Stimulated activated CD4-positive, alpha-beta T cell treated with anti-CD3 and anti-CD28 coated beads, TNF-alpha, amount 100 ng/mL, for 1 hour (primary cell): Measurements from ENCODE around the gene RASL11A.
A peak's percentile ranks its signal among the peaks of the same experiment; 100 is the strongest.
"Not testable (repeated sequence)": the region's sequence is repeated elsewhere in the genome, so short reads cannot be mapped to it uniquely, and the experiment has no call there.

Experiments used
- DNase-seq, 3 donors: peaks; one replicate each; pipeline ENCODE4 v3.0.0-alpha.2; 2020; ENCODE audit warnings: low read depth in 3 of 3, low spot score in 1 of 3

The RASL11A gene, protein sequence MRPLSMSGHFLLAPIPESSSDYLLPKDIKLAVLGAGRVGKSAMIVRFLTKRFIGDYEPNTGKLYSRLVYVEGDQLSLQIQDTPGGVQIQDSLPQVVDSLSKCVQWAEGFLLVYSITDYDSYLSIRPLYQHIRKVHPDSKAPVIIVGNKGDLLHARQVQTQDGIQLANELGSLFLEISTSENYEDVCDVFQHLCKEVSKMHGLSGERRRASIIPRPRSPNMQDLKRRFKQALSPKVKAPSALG

DNA sequence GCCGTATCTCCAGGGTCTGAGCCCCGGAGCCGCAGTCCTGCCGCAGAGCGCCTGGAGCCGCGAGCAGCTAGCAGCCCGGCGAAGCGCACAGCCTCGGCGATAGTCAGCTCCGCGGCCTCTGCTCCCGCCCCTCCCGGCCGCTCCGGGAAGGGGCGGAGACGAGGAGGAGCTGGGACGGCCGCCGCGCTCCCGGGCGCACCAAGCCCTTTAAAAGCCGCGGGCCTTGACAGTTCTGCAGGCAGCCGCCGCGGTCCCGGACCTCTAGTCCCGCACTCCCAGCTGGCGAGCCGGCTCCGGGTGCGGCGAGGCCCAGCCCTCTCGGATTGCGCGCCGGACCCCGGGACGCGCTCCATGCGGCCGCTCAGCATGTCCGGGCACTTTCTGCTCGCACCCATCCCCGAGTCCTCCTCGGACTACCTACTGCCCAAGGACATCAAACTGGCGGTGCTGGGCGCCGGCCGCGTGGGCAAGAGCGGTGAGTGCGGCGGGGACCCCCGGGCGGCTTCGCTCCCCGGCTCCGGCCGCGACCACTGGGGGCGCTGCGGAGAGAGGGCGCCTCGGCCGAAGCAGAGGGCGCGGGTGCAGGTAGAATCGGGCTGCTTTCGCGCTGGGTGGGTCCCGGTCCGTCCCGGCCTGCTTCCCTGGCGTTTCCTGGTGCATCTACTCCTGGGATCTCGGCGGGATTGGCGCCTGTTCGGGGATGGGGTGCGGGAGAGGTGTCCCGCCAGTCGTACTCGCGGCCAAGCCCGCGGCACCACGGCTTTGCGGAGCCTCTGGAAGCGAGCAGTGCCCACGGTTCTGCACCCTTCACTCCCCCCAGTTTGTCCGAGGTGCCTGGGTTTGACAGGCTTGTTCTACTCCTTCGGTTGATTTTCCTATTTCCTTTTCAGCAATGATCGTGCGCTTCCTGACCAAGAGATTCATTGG lies at the start of gene RASL11A:
TSS of gene RASL11A (plus strand) at position 237 of the 927 bp plus-strand sequence. CDS start at position 352, 115 bp downstream.
- peak; percentile 16 to 74 (median 36) for DNase-seq

DNA sequence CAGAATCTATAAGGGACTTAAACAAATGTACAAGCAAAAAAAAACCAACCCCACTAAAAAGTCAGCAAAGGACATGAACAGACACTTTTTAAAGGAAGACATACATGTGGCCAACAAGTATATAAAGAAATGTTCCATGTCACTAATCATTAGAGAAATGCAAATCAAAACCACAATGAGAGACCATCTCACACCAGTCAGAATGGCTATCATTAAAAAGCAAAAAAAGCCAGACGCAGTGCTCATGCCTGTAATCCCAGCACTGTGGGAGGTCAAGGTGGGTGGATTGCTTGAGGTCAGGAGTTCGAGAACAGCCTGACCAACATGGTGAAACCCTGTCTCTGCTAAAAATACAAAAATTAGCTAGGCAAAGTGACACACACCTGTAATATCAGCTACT lies 48.5 kb upstream of the RASL11A start:
- not testable (repeated sequence) for DNase-seq

DNA sequence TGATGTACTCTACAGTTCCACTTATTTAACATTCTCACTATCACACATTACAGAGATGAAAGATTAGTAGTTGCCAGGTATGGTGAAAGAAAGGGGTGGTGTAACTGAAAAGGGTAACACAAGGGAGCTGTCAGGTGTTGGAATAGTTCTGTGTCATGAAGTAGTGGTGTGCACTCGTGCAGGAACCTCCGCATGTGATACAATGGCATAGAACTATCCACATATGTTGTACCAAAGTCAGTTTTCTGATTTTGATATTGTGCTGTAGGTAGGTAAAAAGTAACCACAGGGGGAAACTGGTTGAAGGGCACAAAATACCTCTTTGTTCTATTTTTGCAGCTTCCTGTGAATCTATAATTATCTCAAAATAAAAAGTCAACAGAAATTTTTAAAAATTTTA lies 43.6 kb upstream of the RASL11A start:
- no peak for DNase-seq

DNA sequence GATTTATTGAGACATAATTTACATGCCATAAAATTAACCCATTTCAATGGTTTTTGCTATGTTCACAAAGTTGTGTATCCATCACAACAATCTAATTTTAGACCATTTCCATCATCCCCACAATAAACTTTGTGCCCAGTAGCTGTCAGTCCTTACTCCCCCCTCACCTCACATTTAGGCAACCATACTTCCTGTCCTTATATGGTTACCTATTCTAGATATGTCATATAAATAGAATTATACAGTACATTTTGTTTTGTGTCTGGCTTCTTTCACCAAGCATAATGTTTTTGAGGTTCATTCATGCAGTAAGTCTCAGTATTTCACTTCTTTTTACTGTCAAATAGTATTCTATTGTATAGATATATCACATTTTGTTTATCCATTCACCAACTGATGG lies 42.5 kb upstream of the RASL11A start:
- no peak for DNase-seq

DNA sequence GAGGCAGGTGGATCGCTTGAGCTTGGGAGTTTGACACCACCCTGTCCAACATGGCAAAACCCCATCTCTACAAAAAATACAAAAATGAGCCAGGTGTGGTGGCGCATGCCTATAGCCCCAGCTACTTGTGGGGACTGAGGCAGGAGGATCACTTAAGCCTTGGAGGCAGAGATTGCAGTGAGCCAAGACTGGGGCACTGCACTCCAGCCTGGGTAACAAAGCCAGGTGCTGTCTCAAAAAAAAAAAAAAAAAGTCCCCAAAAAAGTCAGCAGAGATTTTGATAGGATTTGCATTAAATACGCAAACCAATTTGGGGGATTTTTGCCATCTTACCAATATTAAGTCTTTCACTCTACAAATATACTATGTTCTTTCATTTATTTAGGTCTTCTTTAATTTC lies 41.0 kb upstream of the RASL11A start:
- DNase-seq, result no peak

DNA sequence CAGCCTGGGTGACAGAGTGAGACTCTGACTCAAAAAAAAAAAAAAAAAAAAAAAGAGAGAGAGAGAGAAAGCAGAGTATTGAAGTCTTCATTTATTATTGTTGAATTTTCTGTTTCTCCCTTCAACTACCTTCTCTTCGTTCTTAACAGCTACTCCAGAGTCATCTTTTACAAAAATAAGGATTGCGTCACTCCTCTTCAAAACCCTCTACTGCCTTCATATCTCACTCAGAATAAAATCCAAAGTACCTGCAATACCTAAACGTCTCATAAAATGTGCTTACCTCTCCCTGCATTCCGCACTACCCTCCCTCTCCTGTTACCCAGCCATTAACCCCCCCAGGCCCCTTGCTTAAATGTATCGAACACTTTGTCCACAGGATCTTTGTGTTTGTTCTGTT lies 36.7 kb upstream of the RASL11A start:
- DNase-seq, result no peak

DNA sequence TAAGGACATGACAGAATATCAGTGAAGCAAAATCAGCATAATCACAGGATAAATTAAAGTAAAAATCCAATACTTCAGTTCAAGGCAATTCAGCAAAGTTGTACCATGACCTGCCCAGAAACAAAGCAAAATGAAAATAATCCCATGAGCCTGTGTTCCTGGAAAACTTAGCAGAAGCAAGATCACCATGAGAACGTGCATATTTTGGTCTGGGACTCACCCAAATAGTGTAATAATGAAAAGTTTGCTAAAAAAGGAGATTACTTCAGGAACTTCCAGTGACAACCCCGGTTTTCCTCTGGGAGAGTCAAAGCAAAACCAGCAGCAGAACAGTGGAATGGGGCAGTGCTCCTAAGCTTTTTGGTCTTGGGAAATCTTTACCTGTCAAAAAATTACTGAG lies 34.2 kb upstream of the RASL11A start:
- no peak for DNase-seq

DNA sequence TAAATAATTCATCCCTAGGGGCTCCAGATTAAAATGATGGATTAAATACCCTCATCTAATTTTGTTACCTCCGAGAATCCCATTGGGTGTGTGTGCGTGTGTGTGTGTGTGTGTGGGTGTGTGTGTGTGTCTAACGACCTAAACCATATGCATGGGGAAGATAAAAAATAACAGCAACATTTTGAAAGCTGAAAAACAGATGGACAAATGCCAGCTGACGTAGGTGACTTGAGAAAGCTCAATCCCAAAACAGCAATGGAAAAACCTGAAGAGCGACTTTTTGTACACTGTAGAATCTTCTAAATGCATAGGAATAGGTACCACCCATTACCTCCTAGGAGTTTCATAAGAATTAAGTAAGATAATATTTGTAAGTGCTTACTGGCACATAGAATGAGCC lies 27.9 kb upstream of the RASL11A start:
- DNase-seq, result no peak

DNA sequence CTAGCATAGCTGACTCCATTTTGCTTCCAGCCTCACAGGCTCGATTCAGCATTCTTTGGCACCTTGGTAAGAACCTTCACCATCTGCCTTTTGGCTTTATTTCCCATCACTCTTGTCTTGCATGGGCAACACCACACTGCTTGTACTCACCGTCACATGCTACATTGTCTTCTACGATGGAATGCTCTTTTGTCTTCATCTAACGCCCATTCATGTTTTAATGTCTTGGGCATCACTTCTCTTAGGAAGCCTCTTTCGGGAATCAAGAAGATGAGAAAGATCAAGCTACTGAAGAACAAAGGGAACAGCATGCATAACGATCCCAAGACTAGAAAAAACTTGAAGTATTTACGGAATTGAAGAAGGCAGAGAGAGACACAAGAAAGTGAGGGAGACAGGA lies 25.0 kb upstream of the RASL11A start:
- DNase-seq, result no peak

DNA sequence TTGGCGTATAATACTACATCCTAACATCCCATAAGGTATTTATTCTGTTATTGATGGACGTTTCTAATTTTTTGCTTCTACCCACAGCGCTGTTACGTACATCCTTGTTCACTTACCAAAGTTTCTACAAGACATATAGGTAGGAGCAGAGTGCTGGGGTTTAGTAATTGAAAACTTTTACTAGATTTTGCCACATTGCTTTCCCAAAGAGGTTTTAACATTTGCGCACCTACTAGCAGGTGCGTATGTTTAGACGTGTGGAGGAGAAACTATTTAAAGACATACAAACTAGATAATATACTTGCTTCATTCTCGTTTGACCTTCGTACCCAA lies 19.8 kb upstream of the RASL11A start:
- no peak for DNase-seq

DNA sequence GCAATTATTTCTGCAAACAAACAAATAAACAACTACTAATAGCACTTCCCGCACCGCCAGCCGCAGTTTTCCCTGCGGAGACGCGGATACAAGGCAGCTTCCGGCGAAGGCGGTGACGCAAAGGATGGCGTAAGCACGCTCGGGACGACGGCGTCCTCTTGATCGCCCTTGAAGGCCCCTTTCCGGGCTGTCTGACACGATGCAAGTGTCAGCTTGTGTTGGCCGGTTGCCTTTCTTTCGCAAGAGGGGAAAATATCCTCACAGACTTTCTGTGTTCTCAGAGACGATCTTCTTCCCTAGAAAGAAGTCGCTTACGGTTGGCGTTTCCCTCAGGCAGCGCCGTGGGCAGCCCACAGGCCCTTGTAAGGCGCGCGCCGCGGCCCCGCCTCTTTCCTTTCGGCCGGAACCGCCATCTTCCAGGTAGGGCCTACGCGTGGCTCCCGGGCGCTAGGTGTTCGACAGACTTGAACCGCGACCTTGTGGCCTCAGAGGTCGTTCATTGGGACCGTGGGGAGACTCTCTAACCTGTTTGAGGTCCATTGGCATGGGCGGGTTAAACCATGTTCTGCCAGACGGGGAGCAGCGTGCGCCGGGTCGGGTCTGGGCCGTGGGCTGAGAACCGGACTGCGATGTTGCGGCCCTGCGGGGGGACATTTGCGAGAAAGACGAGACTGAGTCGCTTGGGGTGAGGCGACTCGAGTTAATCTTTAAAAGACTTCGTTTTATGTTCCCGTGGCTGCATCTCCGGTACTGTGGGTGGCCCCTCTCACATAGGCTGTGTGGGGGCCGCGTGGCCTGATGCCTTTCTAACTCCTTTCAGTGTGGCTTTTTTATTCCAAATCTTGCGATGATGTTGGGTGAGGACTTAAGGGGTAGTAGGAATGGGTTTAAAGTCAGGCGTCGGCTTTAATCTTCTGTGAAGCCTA lies 19.2 kb upstream of the RASL11A start, which contains the start of gene RPL21:
TSS of gene RPL21 (plus strand) at position 393 of the 926 bp plus-strand sequence. CDS start 2,219 bp downstream, outside the sequence.
- peak; percentile 75 to 87 (median 78) for DNase-seq

DNA sequence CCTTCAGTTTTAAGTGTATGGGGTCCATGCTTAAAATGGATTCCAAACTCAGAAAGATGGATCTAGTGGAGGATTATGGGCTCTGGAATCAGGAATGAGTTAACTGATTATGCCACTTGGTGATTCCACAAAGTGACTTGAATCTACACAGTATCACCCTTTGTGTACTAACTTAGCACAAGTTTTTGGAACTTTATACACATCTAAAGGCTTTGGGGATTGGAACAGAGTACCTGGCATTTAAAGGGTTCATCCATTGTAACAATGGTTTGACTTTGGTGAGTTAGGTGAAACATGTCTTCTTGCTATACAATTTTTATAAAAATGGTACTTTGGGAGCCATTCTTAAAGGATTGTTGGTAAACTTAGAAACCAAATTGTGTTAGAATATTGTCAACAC lies 18.2 kb upstream of the RASL11A start:
- no peak for DNase-seq

DNA sequence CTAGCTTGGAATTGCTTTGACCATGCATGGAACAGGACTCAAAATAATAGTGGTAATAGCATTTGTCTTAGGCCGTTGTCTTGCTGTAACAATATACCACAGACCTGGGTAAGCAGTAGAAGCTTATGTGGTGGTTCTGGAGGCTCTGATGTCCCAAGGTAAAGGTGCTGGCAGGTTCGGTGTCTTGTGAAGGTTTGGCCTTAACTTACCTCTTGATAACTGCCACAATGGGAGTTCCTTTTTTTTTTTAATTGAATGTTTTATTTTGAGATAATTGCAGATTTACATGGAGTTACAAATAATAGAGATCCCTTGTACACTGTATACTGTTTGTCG lies 13.4 kb upstream of the RASL11A start:
- DNase-seq, result no peak

DNA sequence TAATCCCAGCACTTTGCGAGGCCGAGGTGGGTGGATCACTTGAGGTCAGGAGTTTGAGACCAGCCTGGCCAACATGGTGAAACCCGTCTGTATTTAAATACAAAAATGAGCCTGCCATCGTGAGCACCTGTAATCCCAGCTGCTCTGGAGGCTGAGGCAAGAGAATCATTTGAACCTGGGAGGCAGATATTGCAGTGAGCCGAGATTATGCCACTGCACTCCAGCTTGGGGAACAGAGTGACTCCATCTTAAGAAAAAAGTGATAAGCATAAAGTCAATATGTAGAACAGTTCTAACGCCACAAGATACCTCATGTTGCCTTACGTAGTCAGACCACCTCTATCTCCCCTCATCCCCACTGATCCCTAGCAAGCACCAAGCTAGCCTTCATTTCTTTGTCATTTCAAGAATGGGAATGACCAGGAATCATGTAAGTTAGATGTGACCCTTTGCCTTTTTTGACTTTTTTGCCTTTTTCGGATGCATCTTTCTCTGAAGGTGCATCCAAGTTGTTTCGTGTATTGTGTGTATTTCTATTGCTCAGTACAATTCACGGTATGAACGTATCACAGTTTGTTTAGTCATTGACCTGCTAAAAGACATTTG lies 12.9 kb upstream of the RASL11A start:
- DNase-seq, result no peak

DNA sequence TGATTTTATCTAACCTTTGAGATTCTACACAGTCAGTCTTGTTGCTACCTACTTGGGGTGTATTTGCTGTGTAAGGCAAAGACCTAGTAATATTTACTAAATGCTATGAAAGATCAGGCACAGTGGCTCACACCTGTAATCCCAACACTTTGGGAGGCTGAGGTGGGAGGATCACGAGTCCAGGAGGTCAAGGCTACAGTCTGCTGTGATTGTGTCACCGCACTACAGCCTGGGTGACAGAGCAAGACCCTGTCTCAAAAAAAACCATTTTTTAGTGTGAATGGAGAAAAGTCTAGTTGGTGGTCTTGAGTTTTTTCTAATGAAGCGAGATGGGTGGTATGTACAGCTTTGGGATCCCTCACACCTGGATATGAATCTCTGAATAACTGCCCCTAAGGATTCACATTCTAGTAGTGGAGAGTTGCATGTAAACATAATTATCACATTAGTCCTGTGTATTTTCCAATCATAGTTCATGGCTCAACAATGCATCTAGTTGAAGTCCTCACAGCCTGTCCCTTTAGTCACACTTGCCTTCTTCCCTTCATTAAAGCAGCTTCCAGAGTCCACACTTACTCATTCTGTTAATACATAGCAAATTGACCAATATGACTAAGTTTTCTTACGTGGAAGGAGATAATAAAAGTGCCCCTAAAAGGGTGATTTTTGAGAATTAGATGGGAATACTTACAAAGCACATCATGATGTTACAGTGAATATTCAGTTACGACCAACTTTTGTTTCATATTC lies 11.8 kb upstream of the RASL11A start:
- DNase-seq, result no peak

DNA sequence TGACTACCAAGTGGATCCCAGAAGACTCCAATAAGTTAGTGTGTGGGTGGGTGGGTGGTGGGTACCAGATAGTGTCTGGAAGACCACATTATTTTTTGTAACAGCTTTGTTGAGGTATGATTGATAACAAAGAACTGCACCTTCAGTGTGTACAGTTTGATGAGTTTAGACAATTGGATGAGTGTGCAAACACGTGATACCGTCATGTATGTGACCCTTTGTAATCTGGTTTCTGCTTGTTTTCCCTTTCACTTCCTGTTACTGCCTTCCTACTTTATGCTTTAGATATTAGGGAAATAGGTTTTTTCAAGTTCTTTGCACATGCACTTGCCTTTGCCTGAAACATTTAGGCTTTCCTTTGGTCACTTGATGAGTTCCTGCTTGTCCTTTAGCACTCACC lies 10.8 kb upstream of the RASL11A start:
- DNase-seq, result no peak

DNA sequence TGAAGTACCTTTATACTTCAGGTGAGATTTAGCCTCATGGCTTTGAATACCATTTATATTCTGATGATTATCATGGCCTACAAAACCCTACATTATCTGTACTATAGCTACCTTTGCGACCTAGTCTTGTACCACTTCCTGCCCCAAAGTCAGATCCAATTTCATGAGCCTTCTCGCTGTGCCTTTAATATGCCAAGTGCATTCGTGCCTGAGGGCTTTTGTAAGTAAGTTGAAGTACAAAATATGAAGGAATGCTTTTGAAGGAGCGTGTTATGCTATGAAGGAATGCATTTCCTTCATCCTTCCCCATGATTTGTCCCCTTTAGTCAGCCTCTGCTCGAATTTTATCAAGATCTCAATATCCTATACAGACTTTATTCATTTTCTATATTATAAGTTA lies 9.2 kb upstream of the RASL11A start:
- no peak for DNase-seq

DNA sequence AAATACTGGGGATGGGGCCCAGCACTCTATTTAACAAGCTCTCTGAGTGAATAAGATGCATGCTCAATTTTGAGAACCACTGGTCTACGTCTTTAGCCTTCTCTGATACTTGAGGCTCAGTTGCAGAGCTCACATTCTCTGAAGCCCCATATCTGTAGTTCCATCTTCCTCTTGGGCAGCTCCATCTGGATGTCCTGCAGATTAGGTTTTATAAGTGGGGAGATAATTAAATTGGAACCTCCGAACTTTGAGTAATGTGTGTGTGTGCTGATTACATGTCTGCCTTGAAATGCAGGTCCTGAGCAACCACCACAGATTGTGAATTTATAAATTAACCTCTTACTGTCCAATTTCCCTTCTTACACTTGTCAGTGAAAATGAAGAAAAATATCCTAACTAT lies 7.2 kb upstream of the RASL11A start:
- no peak for DNase-seq

DNA sequence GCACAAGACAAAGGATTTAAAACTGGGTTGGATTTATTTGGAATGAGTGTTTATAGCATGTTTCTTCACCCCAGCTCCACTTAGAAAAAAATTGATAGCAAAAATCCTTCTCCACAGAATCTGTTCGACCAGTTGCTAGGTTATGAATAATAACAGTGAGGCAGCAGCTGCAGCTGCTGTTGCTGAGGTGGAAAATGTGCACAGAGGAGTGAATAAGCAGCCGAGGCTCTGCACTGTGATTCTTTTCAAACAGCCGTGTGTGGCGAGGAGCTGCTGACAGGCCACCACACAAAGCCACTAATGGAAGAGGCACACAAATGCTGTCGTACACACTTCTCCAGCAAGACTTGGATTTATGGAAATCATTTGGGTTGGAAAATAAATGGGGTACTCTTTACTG lies 6.4 kb upstream of the RASL11A start:
- DNase-seq, result no peak

DNA sequence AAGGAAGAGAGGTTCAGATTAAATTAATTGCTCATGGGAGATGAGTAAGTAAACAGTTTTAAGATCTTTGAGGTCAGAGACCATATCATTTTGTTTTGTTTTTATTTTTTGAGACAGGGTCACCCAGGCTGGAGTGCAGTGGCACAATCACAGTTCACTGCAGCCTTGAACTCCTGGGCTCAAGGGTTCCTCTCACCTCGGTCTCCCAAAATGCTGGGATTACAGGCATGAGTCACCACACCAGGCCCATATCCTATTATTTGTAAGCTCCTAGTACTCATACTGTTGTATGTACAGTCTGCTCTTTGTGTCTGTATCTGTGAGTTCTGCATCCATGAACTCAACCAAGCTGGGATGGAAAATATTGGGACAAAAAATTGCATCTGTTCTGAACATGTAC lies 6.0 kb upstream of the RASL11A start:
- no peak for DNase-seq
